OCI-LY3 (cell line): ENCODE measurements around the gene SIL1.
"Not testable (repeated sequence)": the region's sequence is repeated elsewhere in the genome, so short reads cannot be mapped to it uniquely, and the experiment has no call there.

Experiments
- H2AFZ ChIP-seq: fragments of 200-600, 300-600 bp; shearing (Covaris generic); 2 replicates; pipeline ENCODE4 v1.6.0; 2014; ENCODE audit warnings: antibody characterized with exemption, low read depth, low read length
- H3K27ac ChIP-seq: fragments of 200-600, 300-600 bp; sonication (generic); 2 replicates; pipeline ENCODE4 v1.5.1; 2014; ENCODE audit warnings: mild to moderate bottlenecking, low read length, moderate library complexity, mixed read lengths
- H3K27me3 ChIP-seq: fragments of 200-600, 300-600 bp; sonication (generic); 2 replicates; pipeline ENCODE4 v1.6.1; 2014; ENCODE audit warnings: low read depth, low read length, mixed read lengths
- H3K36me3 ChIP-seq: fragments of 200-600, 300-600 bp; sonication (generic); replicated peaks from 2 replicates; pipeline ENCODE3; 2014; ENCODE audit warnings: low read depth, low read length, mixed read lengths
- H3K4me1 ChIP-seq: fragments of 300-600, 200-600 bp; sonication (generic); 2 replicates; pipeline ENCODE4 v1.6.1; 2014; ENCODE audit warnings: low read length, mixed read lengths
- H3K4me2 ChIP-seq: fragments of 200-600, 300-600 bp; sonication (generic); 2 replicates; pipeline ENCODE4 v1.6.1; 2014; ENCODE audit warnings: low read length, mixed read lengths
- H3K4me3 ChIP-seq: fragments of 300-600, 200-600 bp; sonication (generic); 2 replicates; pipeline ENCODE4 v1.5.1; 2014; ENCODE audit warnings: antibody characterized with exemption, mild to moderate bottlenecking, low read length, moderate library complexity
- H3K79me2 ChIP-seq: fragments of 300-600, 200-600 bp; shearing (Covaris generic); 2 replicates; pipeline ENCODE4 v1.6.1; 2014; ENCODE audit warnings: mild to moderate bottlenecking, low read length, mixed read lengths
- H3K9ac ChIP-seq: fragments of 300-600, 200-600 bp; shearing (Covaris generic); 2 replicates; pipeline ENCODE4 v1.6.0; 2014; ENCODE audit warnings: mild to moderate bottlenecking, low read length, moderate library complexity
- H3K9me3 ChIP-seq: fragments of 200-600, 300-600 bp; shearing (Covaris generic); 2 replicates; pipeline ENCODE4 v1.6.1; 2014; ENCODE audit warnings: low read length, mixed read lengths; ENCODE audit not compliant: insufficient read depth
- H4K20me1 ChIP-seq: fragments of 200-600, 300-600 bp; sonication (generic); 2 replicates; pipeline ENCODE4 v1.6.1; 2016; ENCODE audit warnings: low read length, mixed read lengths; ENCODE audit not compliant: insufficient read depth
- CTCF ChIP-seq: fragments of 200-600, 300-600 bp; sonication (generic); IDR thresholded peaks from 2 replicates; pipeline ENCODE4 v1.5.1; 2014; ENCODE audit warnings: antibody characterized with exemption, low read length, low read depth
- EZH2phosphoT487 ChIP-seq: fragments of 200-600 bp; shearing (Covaris generic); IDR thresholded peaks from 2 replicates; pipeline ENCODE4 v1.6.1; 2018; ENCODE audit warnings: antibody characterized with exemption, mixed run types, low read depth

SIL1 gene

DNA sequence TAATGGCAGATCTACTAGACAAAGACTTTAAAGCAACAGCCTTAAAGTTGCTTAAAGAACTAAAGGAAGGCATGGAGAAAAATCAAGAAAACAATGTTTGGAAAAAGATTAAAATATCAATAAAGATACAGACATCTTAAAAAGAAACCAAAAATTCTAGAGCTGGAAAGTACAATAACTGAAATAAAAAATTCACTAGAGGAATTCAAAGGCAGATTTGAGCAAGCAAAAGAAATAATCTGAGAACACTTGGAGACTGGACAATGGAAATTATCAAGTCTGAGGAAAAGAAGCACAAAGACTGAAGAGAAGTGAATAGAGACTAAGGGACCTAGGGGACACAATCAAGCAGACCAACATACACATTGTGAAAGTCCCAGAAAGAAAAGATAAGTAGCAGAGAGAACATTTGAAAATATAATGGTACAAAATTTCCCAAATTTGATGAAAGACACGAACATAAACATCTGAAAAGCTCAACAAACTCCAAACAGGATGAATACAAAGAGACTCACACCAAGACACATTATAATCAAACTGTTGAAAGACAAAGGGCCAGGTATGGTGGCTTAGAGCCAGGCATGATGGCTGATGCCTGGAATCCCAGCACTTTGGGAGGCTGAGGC lies 26.3 kb downstream of the SIL1 start:
- Histone ChIP-seq H3K27me3 (no peaks in the 10 kb centered on the region), H3K9ac (no peak overlapping the region), H3K9me3 (peaks cover 3% of the 10 kb centered on the region; the same call in 1 of the 2 replicates), H3K4me1 (no peaks in the 10 kb centered on the region), H2AFZ (no peak overlapping the region), H3K79me2 (no peaks in the 10 kb centered on the region; the same call in 1 of the 2 replicates), H4K20me1 (no peaks in the 10 kb centered on the region), H3K36me3 (peaks cover 6% of the 10 kb centered on the region), H3K27ac (no peak overlapping the region), H3K4me3 (no peak overlapping the region), H3K4me2 (no peak overlapping the region)
- TF ChIP-seq EZH2phosphoT487, result no peak
- TF ChIP-seq CTCF, result no peak

DNA sequence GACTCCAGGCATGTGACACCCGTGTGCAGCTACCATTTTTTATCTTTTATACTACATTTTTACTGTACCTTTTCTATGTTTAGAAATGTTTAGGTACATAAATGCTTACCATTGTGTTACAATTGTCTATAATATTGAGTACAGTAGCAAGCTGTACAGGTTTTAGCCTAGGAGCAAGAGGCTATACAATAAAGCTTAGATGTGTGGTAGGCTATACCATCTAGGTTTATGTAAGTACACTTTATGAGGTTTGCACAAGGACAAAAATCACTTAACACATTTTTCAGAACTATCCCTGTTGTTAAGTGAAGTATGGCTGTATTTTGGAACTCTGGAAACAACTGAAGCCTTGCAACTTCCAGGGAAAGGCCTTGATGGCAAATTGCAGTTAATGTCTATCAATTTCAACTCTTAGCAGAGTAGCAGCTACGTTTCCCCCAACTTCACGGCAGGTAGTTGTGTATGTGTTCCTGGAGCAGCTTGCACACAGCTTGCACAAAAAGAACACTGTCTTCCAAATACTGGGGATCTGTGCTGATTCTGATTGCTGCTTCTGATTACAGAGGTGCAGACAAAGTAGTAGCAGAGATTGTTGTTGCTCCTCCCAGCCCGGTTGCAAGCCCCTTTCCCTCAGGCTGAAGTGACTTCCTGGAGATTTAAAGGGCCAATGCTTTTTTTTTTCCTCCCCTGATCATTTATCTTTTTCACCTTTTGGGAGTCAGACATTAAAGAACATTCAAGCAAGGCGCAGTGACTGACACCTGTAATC lies 30.0 kb downstream of the SIL1 start:
- Histone ChIP-seq H3K27ac (no peak overlapping the region), H4K20me1 (no peaks in the 10 kb centered on the region), H3K79me2 (no peaks in the 10 kb centered on the region), H3K4me1 (no peaks in the 10 kb centered on the region), H3K9ac (no peak overlapping the region), H3K4me2 (no peak overlapping the region), H3K9me3 (peaks cover 3% of the 10 kb centered on the region; the same call in 1 of the 2 replicates), H2AFZ (no peak overlapping the region), H3K36me3 (peaks cover 6% of the 10 kb centered on the region), H3K4me3 (no peak overlapping the region), H3K27me3 (no peaks in the 10 kb centered on the region)
- TF ChIP-seq CTCF (no peak), EZH2phosphoT487 (no peak)

- H3K27ac ChIP-seq, result no peak overlapping the region
- TF ChIP-seq CTCF (no peak), EZH2phosphoT487 (no peak)
- no peak overlapping the region for H3K4me2 ChIP-seq
- H3K79me2 ChIP-seq, result no peaks in the 10 kb centered on the region
- no peaks in the 10 kb centered on the region for H3K4me1 ChIP-seq
- no peak overlapping the region for H3K9ac ChIP-seq
- H3K4me3 ChIP-seq, result no peak overlapping the region
- H2AFZ ChIP-seq, result no peak overlapping the region
- H3K9me3 ChIP-seq, result peaks cover 3% of the 10 kb centered on the region; the same call in 1 of the 2 replicates
- no peaks in the 10 kb centered on the region for H4K20me1 ChIP-seq
- H3K27me3 ChIP-seq, result no peaks in the 10 kb centered on the region
- H3K36me3 ChIP-seq, result peaks cover under 1% of the 10 kb centered on the region
Measured at GRCh38 chr5:139167533-139167932, 30.6 kb downstream of the SIL1 start.

DNA sequence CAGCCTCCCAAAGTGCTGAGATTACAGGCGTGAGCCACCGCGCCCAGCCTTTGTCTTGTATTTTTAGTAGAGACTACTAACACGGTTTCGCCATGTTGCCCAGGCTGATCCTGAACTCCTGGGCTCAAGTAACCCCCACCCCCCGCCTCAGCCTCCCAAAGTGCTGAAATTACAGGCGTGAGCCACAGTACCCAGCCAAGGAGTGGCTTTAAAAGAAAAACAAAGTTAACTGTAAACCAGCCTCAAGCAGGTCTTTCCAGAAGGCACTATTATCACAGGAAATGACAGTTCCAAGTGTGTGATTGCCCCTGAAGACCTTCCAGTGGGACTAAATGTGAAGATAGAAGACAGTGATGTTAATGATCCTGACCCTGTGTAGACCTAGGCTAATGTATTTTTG lies 31.1 kb downstream of the SIL1 start:
- Histone ChIP-seq H2AFZ (no peak overlapping the region), H3K9ac (no peak overlapping the region), H3K79me2 (no peaks in the 10 kb centered on the region), H3K27ac (no peak overlapping the region), H3K9me3 (peaks cover 3% of the 10 kb centered on the region; the same call in 1 of the 2 replicates), H4K20me1 (no peaks in the 10 kb centered on the region), H3K4me2 (no peak overlapping the region), H3K4me3 (no peak overlapping the region), H3K27me3 (no peaks in the 10 kb centered on the region), H3K36me3 (no peaks in the 10 kb centered on the region), H3K4me1 (no peaks in the 10 kb centered on the region)
- TF ChIP-seq EZH2phosphoT487, result no peak
- no peak for TF ChIP-seq CTCF

DNA sequence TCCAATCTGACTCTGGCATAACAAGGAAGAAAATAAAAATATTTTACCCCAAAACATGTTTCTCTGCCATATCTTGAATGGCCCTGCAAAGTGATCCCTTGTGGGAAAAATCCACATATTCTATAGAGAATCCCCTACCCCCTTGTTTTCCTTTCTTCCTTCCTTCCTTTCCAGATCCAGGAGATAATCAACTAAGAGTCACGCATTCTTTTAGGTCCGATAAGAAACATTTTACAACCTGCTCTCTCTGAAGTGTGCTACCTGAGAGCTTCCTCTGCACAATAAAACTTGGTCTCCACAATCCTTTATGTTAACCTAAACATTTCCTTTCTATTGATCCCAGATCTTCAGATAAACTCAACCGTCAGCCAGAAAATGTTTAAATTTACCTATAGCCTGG lies 33.3 kb downstream of the SIL1 start:
- not testable (repeated sequence) for H3K36me3 ChIP-seq, H3K27ac ChIP-seq, H3K4me1 ChIP-seq, H3K4me3 ChIP-seq, H3K4me2 ChIP-seq, H2AFZ ChIP-seq, H3K9me3 ChIP-seq, H3K9ac ChIP-seq, H3K27me3 ChIP-seq, H3K79me2 ChIP-seq, H4K20me1 ChIP-seq
